SH-SY5Y (cell line): Measurements from ENCODE around the gene PDSS1.

ENCODE experiments used
- GATA2 ChIP-seq: IDR thresholded peaks from 2 replicates; pipeline ENCODE4 v1.6.1; 2011; ENCODE audit warnings: mild to moderate bottlenecking, low read depth, low read length
- GATA3 ChIP-seq: IDR thresholded peaks from 2 replicates; pipeline ENCODE4 v1.6.1; 2011; ENCODE audit warnings: low read depth, mild to moderate bottlenecking, low read length, moderate library complexity

PDSS1 gene

GRCh38 chr10:26727005-26727404, 29.5 kb downstream of the PDSS1 start:
- TF ChIP-seq GATA2 (no peak), GATA3 (no peak)

GRCh38 chr10:26728957-26729356, 31.5 kb downstream of the PDSS1 start:
- TF ChIP-seq GATA2 = no peak
- no peak for TF ChIP-seq GATA3

GRCh38 chr10:26729395-26729794, 31.9 kb downstream of the PDSS1 start:
- TF ChIP-seq GATA3 (no peak), GATA2 (no peak)

DNA sequence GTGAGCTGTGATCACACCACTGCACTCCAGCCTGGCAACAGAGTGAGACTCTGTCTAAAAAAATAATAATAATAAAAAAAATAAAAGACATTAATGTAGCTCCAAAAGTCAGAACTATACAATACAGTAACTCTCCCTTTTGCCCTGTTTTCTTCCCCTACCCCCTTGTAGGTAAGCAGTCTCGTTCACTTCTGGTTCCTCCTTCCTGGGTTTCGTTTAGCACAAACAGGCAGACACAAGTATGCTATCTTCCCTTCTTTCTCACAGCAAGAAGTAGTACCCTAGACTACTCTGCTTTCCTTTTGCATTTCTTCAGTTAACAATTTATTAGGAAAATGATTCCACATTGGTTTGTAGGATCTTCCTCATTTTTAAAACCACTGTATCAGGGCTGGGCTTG, 33.1 kb downstream of the PDSS1 start:
- TF ChIP-seq GATA3 = no peak
- no peak for TF ChIP-seq GATA2

- TF ChIP-seq GATA3 (no peak), GATA2 (no peak)
These were observed 36.5 kb downstream of the PDSS1 start for GRCh38 chr10:26733750-26734568.

- no peak for TF ChIP-seq GATA3
- no peak for TF ChIP-seq GATA2
These were observed 37.9 kb downstream of the PDSS1 start for GRCh38 chr10:26735435-26735834.

GRCh38 chr10:26737730-26738129, 40.2 kb downstream of the PDSS1 start:
- TF ChIP-seq GATA2 = no peak

- no peak for TF ChIP-seq GATA2
- TF ChIP-seq GATA3 = no peak
These were observed 40.9 kb downstream of the PDSS1 start for GRCh38 chr10:26738301-26738911.

DNA sequence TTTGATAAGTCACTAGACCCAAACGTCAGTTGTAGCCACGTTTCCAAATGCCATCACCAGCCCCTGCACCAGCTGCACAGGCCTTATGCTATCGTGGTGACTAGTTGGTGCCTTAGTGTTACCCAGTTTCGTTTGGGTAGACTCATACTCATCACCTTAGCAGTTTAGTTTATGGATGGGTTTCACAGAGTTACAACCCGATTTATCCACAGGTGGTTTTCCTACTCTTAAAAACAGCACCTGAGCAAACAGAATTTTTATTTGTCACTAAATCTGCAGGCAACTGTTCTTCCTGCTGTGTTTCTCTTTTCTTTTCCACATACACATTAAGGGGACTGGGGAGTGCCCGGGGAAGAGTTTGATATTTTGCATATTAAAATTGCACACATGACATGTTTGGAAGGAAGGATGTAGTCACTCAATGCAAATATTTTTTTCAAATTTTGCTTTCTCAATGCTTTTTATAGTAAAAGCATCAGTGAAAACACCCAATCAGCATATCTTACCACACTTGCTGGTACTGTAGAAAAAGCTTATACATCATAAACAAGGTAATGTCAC, 41.6 kb downstream of the PDSS1 start:
- no peak for TF ChIP-seq GATA2
- TF ChIP-seq GATA3 = no peak

GRCh38 chr10:26741368-26741767, 43.9 kb downstream of the PDSS1 start:
- TF ChIP-seq GATA3 (no peak), GATA2 (no peak)

- TF ChIP-seq GATA3 (no peak), GATA2 (no peak)
These were observed 45.6 kb downstream of the PDSS1 start for GRCh38 chr10:26743091-26743490.

DNA sequence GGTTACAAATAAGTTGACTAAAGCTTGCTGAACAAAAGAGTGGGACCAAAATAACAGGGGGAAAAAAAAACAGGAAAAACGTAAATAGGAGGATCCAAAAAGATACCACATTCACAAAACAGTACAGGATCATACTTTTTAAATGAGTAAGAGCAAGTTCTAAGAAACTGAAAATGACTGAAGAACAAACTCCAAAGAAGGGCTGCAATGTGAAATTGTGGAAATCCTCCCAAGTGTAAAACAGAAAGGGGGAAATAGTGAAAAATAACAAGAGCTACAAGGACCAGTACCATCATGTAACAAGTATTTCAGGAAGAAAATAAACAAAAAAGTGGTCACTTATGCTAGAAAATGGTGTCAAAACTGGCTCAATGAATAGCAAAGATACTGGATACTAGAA, 46.3 kb downstream of the PDSS1 start:
- no peak for TF ChIP-seq GATA3
- TF ChIP-seq GATA2 = no peak

- TF ChIP-seq GATA3 = no peak
- TF ChIP-seq GATA2 = no peak
These were observed 48.6 kb downstream of the PDSS1 start for GRCh38 chr10:26746061-26746460.

DNA sequence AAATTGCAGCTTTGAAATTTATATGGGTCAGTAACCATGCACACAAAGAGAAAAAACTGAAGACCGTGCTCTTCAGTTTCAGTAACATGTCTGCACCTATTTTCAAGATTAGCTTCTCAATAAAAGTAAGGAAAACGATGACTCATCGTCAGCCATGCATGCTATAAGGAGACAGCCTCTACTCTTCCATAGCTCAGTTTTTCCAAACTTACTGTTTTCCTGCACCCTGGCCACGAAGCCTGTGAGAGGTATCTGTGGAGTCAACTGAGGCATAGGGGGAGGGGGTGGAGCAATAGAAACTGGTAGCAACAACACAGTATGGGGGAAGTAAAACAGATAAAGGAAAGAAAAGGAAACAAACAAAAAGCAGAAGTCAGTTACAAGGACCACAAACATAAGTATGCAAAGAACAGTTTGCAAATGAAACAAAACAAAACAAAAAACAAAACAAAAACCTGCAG, 58.0 kb downstream of the PDSS1 start:
- TF ChIP-seq GATA2 (no peak), GATA3 (no peak)

- TF ChIP-seq GATA2 = no peak
- no peak for TF ChIP-seq GATA3
These were observed 61.5 kb downstream of the PDSS1 start for GRCh38 chr10:26759008-26759407.

DNA sequence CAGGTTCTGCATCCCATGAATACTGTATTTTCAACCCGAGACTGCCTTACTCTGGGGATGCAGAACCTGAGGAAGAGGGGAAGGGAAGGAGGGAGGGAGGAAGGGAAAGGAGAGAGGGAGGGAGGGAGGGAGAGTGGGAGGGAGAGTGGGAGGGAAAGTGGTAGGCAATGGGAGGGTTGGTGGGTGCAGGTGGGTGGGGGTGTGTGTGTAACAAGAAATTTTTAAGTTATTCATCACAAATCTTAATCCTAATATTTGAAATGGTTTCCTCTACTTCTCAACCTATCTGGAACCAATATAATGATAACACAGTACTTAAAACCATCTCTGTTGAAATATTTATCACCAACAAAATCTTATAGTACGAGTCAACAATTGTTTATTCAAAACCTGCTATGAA, 68.0 kb downstream of the PDSS1 start:
- TF ChIP-seq GATA3 = no peak
- no peak for TF ChIP-seq GATA2
